MM.1S (cell line): ENCODE data around the gene S100A9.

Source experiments
- DNase-seq: peaks from one replicate; pipeline ENCODE4 v3.0.0-alpha.2; 2015
- H2AFZ ChIP-seq: fragments of 300-600 bp; sonication (generic); 2 replicates; pipeline ENCODE4 v1.6.0; 2016; ENCODE audit warnings: antibody characterized with exemption, low read length
- H3F3A ChIP-seq: fragments of 300-600 bp; sonication (generic); 2 replicates; pipeline ENCODE4 v1.6.1; 2016; ENCODE audit warnings: mild to moderate bottlenecking, antibody characterized with exemption, low read length, moderate library complexity, mixed read lengths; ENCODE audit not compliant: insufficient read depth
- H3K27ac ChIP-seq: fragments of 300-600 bp; sonication (generic); 2 replicates; pipeline ENCODE4 v1.5.1; 2016; ENCODE audit warnings: mild to moderate bottlenecking, low read length
- H3K27me3 ChIP-seq: fragments of 300-600 bp; sonication (generic); replicated peaks from 2 replicates; pipeline ENCODE4 v1.6.0; 2016; ENCODE audit warnings: low read length; ENCODE audit not compliant: insufficient read depth
- H3K36me3 ChIP-seq: fragments of 300-600 bp; sonication (generic); replicated peaks from 2 replicates; pipeline ENCODE4 v1.6.1; 2016; ENCODE audit warnings: mild to moderate bottlenecking, low read length, mixed read lengths; ENCODE audit not compliant: insufficient read depth
- H3K4me1 ChIP-seq: fragments of 300-600 bp; sonication (generic); 2 replicates; pipeline ENCODE4 v1.6.1; 2016; ENCODE audit warnings: low read length, mixed read lengths
- H3K4me2 ChIP-seq: fragments of 300-600 bp; sonication (generic); 2 replicates; pipeline ENCODE4 v1.6.0; 2016; ENCODE audit warnings: low read depth, low read length
- H3K4me3 ChIP-seq: fragments of 300-600 bp; sonication (generic); 2 replicates; pipeline ENCODE4 v1.5.1; 2016; ENCODE audit warnings: low read length, mixed read lengths
- H3K79me2 ChIP-seq: fragments of 300-600 bp; sonication (generic); 2 replicates; pipeline ENCODE4 v1.6.1; 2016; ENCODE audit warnings: mixed run types, low read length, mixed read lengths
- H3K9ac ChIP-seq: fragments of 300-600 bp; sonication (generic); 2 replicates; pipeline ENCODE4 v1.6.1; 2016; ENCODE audit warnings: low read length, mixed read lengths
- H3K9me2 ChIP-seq: fragments of 300-600 bp; sonication (generic); replicated peaks from 2 replicates; pipeline ENCODE4 v1.6.1; 2016; ENCODE audit warnings: mild to moderate bottlenecking, low read length, mixed read lengths; ENCODE audit not compliant: insufficient read depth
- H3K9me3 ChIP-seq: fragments of 300-600 bp; sonication (generic); replicated peaks from 2 replicates; pipeline ENCODE4 v1.6.1; 2016; ENCODE audit warnings: mild to moderate bottlenecking, low read length, mixed read lengths; ENCODE audit not compliant: insufficient read depth
- H4K20me1 ChIP-seq: fragments of 300-600 bp; sonication (generic); 2 replicates; pipeline ENCODE4 v1.6.1; 2016; ENCODE audit warnings: mild to moderate bottlenecking, low read length, moderate library complexity, mixed read lengths; ENCODE audit not compliant: insufficient read depth
- EZH2 ChIP-seq: fragments of 300-600 bp; sonication (generic); optimal IDR thresholded peaks from 2 replicates; pipeline ENCODE3; 2017; ENCODE audit warnings: low read depth, mild to moderate bottlenecking, antibody characterized with exemption, low read length, mixed read lengths
- EZH2phosphoT487 ChIP-seq: fragments of 300-600 bp; sonication (generic); IDR thresholded peaks from 2 replicates; pipeline ENCODE4 v1.6.1; 2018; ENCODE audit warnings: antibody characterized with exemption, low read length
- TF ChIP-seq, protein P1 (sequence below): fragments of 300-600 bp; sonication (generic); IDR thresholded peaks from 2 replicates; pipeline ENCODE4 v1.5.1; 2016; ENCODE audit warnings: antibody characterized with exemption, low read length, mixed read lengths

The S100A9 gene

DNA sequence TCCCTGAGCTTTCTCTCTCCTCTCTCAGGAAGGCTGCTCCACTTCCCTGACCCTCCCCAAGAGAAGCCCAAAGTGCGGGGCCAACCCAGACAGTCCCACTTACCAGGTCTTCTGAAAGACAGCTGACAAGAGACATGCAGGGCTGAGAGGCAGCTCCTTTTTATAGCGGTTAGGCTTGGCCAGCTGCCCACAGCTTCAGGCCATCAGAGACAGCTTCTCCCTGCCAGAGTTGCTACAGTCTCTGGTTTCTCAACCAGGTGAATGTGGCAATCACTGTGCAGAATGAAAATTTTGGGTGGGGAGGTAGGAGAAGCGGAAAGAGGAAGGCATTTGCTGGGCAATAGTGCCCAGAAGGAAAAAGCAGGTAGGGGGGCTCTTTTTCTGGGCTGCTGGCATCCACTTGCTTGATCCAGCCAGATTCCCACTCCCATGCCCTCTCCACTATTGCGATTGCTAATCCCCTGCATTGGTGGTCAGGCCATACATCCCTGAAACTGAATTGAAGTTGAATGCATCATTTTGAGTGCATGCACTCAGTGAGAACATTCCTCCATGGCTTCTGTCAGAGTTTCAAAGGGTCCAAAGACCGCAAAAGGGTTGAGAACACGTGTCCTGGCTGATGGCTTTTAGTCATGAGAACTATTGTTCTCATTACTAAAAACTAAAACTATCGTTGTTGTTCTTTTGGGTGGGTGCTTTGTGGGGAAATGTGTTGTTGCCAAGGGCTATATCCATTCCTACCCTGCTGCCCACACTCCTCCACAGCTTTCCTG lies 33.5 kb downstream of the S100A9 start, which contains the start of gene S100A8:
TSS of gene S100A8 (minus strand) at position 136 of the 773 bp plus-strand sequence. CDS start 538 bp downstream, outside the sequence.
- no peaks in the 10 kb centered on the region for H3K79me2 ChIP-seq
- H3K4me1 ChIP-seq = no peaks in the 10 kb centered on the region
- no peak for TF ChIP-seq EZH2phosphoT487
- no peak for DNase-seq
- no peaks in the 10 kb centered on the region for H3K9me2 ChIP-seq
- no peaks in the 10 kb centered on the region for H3K36me3 ChIP-seq
- H3K9me3 ChIP-seq = no peaks in the 10 kb centered on the region
- H3K4me3 ChIP-seq = no peak within 1 kb of the TSS
- H3K27me3 ChIP-seq = peaks cover 16% of the 10 kb centered on the region
- no peak within 1 kb of the TSS for H3K27ac ChIP-seq
- no peaks in the 10 kb centered on the region for H3F3A ChIP-seq
- no peak within 1 kb of the TSS for H3K9ac ChIP-seq
- no peak within 1 kb of the TSS for H2AFZ ChIP-seq
- H3K4me2 ChIP-seq = no peak within 1 kb of the TSS
- no peaks in the 10 kb centered on the region for H4K20me1 ChIP-seq

DNA sequence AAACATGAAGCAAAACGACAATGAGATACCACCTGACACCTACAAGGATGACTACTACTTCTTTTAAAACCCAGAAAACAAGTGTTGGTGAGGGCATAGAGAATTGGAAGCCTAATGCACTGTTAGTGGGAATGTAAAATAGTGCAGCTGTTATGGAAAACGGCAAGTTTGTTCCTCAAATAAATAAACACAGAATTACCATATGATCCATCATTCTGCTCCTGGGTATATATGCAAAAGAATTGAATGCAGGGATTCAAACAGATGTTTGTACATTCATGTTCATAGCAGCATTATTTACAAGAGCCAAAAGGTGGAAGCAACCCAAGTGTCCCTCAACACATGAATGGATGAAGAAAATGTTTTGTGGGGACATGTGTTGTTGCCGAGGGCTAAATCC lies 34.6 kb downstream of the S100A9 start:
- Histone ChIP-seq H3K27me3 (peaks cover 18% of the 10 kb centered on the region), H3K36me3 (no peaks in the 10 kb centered on the region), H2AFZ (no peak overlapping the region), H3K9me3 (no peaks in the 10 kb centered on the region), H3K9me2 (no peaks in the 10 kb centered on the region), H3K4me3 (no peak overlapping the region), H3K79me2 (no peaks in the 10 kb centered on the region), H3K9ac (no peak overlapping the region), H3K4me2 (no peak overlapping the region), H3K4me1 (no peaks in the 10 kb centered on the region), H3K27ac (no peak overlapping the region), H4K20me1 (no peaks in the 10 kb centered on the region), H3F3A (no peaks in the 10 kb centered on the region)
- TF ChIP-seq EZH2 (no peak), EZH2phosphoT487 (no peak)
- TF ChIP-seq, protein P1, sequence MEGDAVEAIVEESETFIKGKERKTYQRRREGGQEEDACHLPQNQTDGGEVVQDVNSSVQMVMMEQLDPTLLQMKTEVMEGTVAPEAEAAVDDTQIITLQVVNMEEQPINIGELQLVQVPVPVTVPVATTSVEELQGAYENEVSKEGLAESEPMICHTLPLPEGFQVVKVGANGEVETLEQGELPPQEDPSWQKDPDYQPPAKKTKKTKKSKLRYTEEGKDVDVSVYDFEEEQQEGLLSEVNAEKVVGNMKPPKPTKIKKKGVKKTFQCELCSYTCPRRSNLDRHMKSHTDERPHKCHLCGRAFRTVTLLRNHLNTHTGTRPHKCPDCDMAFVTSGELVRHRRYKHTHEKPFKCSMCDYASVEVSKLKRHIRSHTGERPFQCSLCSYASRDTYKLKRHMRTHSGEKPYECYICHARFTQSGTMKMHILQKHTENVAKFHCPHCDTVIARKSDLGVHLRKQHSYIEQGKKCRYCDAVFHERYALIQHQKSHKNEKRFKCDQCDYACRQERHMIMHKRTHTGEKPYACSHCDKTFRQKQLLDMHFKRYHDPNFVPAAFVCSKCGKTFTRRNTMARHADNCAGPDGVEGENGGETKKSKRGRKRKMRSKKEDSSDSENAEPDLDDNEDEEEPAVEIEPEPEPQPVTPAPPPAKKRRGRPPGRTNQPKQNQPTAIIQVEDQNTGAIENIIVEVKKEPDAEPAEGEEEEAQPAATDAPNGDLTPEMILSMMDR = no peak
- no peak for DNase-seq

DNA sequence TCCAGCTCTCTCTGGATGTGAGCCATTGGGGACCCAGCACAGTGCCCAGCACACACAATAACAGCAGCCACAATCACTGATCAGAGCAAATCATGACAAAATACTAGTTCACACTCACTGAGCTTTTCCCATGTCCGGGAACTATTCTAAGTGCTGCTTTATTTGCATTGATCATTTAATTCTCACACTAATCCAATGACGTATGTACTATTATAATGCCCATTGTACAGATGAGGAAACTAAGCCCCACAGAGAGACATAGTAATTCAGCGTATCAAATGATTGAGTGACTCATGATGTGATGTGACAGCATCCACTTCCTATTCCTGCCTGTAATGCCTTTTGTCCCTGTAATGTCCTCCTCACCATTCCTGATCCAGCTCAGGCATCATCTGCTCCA lies 35.2 kb downstream of the S100A9 start:
- Histone ChIP-seq H3F3A (no peaks in the 10 kb centered on the region), H3K79me2 (no peaks in the 10 kb centered on the region), H4K20me1 (no peaks in the 10 kb centered on the region), H3K36me3 (no peaks in the 10 kb centered on the region), H3K9ac (no peak overlapping the region), H2AFZ (no peak overlapping the region), H3K4me3 (no peak overlapping the region), H3K27ac (no peak overlapping the region), H3K4me1 (no peaks in the 10 kb centered on the region), H3K9me2 (no peaks in the 10 kb centered on the region), H3K4me2 (no peak overlapping the region), H3K27me3 (peaks cover 16% of the 10 kb centered on the region), H3K9me3 (no peaks in the 10 kb centered on the region)
- no peak for TF ChIP-seq EZH2
- TF ChIP-seq EZH2phosphoT487 = no peak
- TF ChIP-seq, protein P1 = no peak
- no peak for DNase-seq

DNA sequence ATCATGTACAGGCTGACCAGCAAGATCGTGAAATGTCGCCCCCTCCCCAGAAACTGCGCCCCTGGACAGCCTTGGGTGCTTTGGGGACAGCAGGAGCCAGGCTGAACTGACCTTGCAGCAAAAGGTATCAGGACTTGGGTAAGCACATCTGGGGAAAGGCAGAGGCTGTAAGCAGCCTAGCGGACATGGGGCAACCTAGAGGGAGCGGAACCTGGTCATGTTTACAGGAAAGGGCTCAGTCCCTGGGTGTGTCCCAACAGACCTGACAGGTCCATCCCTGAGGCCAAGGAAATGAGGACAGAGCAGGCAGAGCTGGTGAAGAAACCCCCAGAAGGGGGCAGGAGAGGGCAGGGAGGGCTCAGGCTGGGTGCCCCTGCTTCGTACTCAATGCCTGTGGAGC lies 36.3 kb downstream of the S100A9 start:
- no peak for DNase-seq
- no peaks in the 10 kb centered on the region for H3K4me1 ChIP-seq
- H3K79me2 ChIP-seq = no peaks in the 10 kb centered on the region
- H3K9me2 ChIP-seq = no peaks in the 10 kb centered on the region
- H3K27me3 ChIP-seq = peaks cover 16% of the 10 kb centered on the region
- no peaks in the 10 kb centered on the region for H3F3A ChIP-seq
- H3K27ac ChIP-seq = no peak overlapping the region
- no peak overlapping the region for H3K4me3 ChIP-seq
- no peaks in the 10 kb centered on the region for H4K20me1 ChIP-seq
- H3K4me2 ChIP-seq = no peak overlapping the region
- no peak for TF ChIP-seq EZH2
- TF ChIP-seq EZH2phosphoT487 = no peak
- TF ChIP-seq, protein P1 = no peak
- no peak overlapping the region for H3K9ac ChIP-seq
- no peaks in the 10 kb centered on the region for H3K36me3 ChIP-seq
- no peak overlapping the region for H2AFZ ChIP-seq
- no peaks in the 10 kb centered on the region for H3K9me3 ChIP-seq
